GM12875 (cell line): ENCODE results near the gene ABCA7.

Experiments used
- H3K4me3 ChIP-seq: one replicate; pipeline ENCODE4 v1.5.1; 2011; ENCODE audit warnings: low read depth, low read length, control low read depth
- TF ChIP-seq, protein P1 (sequence below): IDR thresholded peaks from 2 replicates; pipeline ENCODE4 v1.5.1; 2011; ENCODE audit warnings: low read depth, mild to moderate bottlenecking, control low read depth, inconsistent platforms, low read length, moderate library complexity, borderline replicate concordance; ENCODE audit not compliant: insufficient read depth

Gene ABCA7

DNA sequence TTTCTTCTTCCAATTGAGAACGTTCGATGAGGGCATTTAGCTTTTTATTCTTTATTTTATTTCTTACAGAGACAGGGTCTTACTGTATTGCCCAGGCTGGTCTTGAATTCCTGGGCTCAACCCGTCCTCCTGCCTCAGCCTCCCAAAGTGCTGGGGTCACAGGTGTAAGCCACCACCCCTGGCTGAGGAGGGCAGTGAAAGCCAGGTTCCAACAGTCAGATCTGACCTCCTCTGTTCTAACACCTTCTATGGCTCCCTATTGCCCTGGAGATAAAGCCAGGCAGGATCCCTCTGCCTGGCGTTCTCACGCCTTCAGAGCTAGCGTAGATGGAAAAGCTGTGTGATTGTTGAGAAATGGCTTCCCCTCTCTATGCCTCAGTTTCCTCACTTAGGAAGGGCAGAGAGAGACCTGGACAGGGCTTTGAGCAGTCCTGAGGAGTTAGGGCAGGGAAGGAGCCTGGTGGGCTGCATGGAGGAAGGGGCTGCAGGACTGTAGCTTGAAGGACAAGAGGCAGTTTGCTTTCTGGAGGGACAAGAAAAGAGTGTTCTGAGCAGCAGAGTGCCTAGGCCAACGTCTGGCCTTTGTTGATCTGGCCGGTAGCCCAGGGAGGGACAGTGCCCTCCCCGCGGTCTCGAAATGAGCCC is 32.6 kb downstream of the ABCA7 start:
- TF ChIP-seq, protein P1, sequence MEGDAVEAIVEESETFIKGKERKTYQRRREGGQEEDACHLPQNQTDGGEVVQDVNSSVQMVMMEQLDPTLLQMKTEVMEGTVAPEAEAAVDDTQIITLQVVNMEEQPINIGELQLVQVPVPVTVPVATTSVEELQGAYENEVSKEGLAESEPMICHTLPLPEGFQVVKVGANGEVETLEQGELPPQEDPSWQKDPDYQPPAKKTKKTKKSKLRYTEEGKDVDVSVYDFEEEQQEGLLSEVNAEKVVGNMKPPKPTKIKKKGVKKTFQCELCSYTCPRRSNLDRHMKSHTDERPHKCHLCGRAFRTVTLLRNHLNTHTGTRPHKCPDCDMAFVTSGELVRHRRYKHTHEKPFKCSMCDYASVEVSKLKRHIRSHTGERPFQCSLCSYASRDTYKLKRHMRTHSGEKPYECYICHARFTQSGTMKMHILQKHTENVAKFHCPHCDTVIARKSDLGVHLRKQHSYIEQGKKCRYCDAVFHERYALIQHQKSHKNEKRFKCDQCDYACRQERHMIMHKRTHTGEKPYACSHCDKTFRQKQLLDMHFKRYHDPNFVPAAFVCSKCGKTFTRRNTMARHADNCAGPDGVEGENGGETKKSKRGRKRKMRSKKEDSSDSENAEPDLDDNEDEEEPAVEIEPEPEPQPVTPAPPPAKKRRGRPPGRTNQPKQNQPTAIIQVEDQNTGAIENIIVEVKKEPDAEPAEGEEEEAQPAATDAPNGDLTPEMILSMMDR, result no peak
- no peak overlapping the region for H3K4me3 ChIP-seq

DNA sequence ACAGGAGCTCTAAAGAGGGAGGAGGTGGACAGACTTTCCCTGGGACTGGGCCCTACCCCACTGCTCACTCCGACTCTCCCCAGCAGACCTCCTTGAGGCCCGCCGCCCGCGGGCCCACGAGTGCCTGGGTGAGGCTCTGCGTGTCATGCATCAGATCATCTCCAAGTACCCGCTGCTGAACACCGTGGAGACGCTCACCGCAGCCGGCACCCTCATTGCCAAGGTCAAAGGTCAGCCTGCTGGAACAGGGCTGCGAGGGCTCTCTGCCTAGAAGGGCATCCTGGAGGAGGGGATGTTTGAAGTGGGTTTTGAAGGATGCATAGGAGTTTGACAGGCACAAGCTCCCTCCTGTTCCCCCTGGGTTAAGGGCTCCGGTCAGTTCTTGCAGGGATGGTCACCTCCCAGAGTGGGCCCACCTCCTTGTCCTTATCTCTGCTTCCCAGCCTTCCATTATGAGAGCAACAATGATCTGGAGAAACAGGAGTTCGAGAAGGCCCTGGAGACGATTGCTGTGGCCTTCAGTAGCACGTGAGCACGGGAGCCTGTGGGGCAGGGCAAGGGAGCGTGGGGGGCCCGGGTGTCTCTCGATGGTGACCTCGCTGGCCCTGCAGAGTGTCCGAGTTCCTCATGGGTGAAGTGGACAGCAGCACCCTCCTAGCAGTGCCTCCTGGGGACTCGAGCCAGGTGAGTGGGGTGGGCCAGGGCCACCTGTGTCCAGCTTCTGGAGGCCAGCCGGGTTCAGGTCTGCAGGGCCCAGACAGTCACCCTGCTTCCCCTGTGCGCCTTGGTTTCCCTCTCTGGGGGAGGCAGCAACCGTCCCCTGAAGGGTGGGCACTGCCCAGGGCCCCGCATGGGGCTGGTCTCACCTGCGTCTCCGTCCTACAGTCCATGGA is 33.4 kb downstream of the ABCA7 start:
- TF ChIP-seq, protein P1, result no peak

DNA sequence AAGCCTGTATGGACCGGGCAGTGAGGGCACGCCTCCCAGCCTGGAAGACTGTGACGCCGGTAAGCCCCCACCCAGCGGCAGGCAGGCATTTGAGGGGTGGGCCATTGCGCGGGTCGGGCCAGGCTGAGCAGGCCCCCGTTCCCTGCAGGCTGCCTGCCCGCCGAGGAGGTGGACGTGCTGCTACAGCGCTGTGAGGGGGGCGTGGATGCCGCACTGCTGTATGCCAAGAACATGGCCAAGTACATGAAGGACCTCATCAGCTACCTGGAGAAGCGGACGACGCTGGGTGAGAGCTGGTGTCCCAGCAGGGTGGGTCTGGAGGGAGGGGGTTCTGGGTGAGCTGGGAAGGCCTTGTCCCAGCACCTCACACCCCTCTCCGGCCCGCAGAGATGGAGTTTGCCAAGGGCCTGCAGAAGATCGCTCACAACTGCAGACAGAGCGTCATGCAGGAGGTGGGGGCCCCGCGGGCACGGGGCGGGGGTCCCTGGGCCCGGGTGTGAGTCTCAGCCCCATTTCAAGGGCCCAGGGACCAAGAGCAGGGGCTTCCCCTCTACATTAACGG is 34.1 kb downstream of the ABCA7 start:
- no peak overlapping the region for H3K4me3 ChIP-seq
- TF ChIP-seq, protein P1, result no peak

More for the DNA sequence above, 33.4 kb downstream of the ABCA7 start:
- H3K4me3 ChIP-seq, result no peak overlapping the region

DNA sequence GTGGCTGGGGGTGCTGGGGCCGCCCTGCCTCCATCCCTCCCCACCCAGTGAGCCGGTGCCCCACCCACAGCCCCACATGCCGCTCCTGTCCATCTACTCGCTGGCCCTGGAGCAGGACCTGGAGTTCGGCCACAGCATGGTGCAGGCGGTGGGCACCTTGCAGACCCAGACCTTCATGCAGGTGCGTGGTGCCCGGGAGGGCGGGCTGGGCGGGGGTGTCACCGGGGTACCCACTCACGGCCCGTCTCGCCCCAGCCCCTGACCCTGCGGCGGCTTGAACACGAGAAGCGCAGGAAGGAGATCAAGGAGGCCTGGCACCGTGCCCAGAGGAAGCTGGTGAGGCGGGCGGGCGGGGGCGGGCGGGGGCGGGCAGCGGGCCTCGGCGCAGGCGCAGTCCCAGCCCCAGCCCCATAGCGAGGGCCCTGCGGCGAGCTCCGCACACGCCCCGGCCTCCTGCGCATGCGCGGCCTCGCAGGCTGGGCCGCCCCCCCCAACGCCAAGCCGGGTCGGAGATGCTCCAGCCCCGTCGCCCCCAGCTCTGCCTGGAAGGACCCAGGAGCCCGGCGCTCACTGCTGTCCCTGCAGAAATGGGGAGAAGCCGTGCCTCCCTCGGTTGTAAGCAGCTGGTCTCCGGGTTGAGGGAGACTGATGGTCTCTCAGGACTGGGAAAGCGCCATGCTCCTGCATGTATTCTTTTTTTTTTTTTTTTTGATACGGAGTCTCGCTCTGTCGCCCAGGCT is 34.8 kb downstream of the ABCA7 start:
- H3K4me3 ChIP-seq, result no peak overlapping the region
- TF ChIP-seq, protein P1, result no peak

DNA sequence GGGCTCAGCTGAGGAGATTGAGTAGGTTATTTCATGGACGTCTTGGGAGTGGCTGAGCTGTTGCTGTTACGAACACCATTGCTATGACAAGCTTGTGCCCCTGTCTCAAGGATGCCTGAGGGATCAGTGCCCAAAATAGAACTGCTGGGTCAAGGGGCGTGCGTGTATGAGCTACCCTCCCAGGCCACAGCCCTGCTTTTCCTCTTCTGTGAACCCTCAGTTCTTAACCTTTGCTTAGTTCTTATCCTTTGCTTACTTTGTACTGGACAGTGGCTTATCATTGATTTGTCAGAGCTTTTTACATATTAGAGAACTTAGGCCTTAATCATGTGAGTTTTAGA is 36.1 kb downstream of the ABCA7 start:
- TF ChIP-seq, protein P1, result no peak
- H3K4me3 ChIP-seq, result no peak overlapping the region

DNA sequence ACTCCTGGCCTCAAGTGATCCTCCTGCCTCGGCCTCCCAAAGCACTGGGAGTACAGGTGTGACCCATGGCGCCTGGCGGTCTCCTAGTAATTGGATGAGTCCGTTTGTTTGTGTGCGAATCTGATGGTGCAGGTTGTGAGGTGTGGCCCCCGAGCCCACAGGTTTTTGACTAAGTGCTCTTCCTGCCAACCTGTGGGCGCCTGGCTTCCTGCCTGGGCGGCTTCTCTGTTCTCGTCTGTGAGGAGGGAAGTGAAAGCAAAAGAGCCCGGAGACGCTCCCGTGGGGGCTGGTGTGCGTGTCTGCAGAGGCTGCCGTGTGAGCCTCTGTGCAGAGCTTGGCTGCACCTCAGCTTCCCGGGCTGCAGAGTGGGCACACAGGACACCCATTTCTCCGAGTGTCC is 37.0 kb downstream of the ABCA7 start:
- H3K4me3 ChIP-seq, result no peak overlapping the region
- TF ChIP-seq, protein P1, result no peak
